ENCODE measurements around the gene TMCO1.
"Not testable (repeated sequence)": the region's sequence is repeated elsewhere in the genome, so short reads cannot be mapped to it uniquely, and the experiment has no call there.

- not testable (repeated sequence) for TF ChIP-seq EZH2phosphoT487 (IDR thresholded peaks at IDR 0.05; ENCODE audit: insufficient read depth, low read depth); EZH2 (IDR thresholded peaks at IDR 0.05; ENCODE audit: insufficient read depth, poor library complexity, severe bottlenecking)
These were observed 87.9 kb downstream of the TMCO1 start for GRCh38 chr1:165680773-165681172.

Data from GM23248 (cell line).